Duodenal mucosa (tissue), 2 donors: ENCODE data around the gene CHERP.
"Not testable (repeated sequence)": the region's sequence is repeated elsewhere in the genome, so short reads cannot be mapped to it uniquely, and the experiment has no call there.

ENCODE experiments used
- H3K27ac ChIP-seq: one replicate; pipeline ENCODE4 v1.7.0; 2013; ENCODE audit warnings: low read depth, low read length
- H3K27me3 ChIP-seq, 2 donors: one replicate each; pipeline ENCODE4 v1.7.0; 2013; ENCODE audit warnings: low read length in 2 of 2, control low read depth in 1 of 2; ENCODE audit not compliant: insufficient read depth in 2 of 2, control insufficient read depth in 1 of 2
- H3K36me3 ChIP-seq, 2 donors: one replicate each; pipeline ENCODE4 v1.7.0; 2013; ENCODE audit warnings: low read length in 2 of 2, control low read depth in 1 of 2; ENCODE audit not compliant: insufficient read depth in 2 of 2, control insufficient read depth in 1 of 2
- H3K4me1 ChIP-seq, 2 donors: one replicate each; pipeline ENCODE4 v1.7.0; 2013; ENCODE audit warnings: low read length in 2 of 2, control low read depth in 1 of 2; ENCODE audit not compliant: insufficient read depth in 2 of 2, control insufficient read depth in 1 of 2
- H3K4me3 ChIP-seq, 2 donors: one replicate each; pipeline ENCODE4 v1.7.0; 2013; ENCODE audit warnings: low read length in 2 of 2, low read depth in 1 of 2
- H3K9ac ChIP-seq, 2 donors: one replicate each; pipeline ENCODE4 v1.7.0; 2013; ENCODE audit warnings: low read length in 2 of 2, low read depth in 1 of 2
- H3K9me3 ChIP-seq, 2 donors: one replicate each; pipeline ENCODE4 v1.7.0; 2013; ENCODE audit warnings: low read length in 2 of 2, control low read depth in 1 of 2; ENCODE audit not compliant: control insufficient read depth in 1 of 2

The CHERP gene

GRCh38 chr19:16477311-16477710 lies 64.9 kb downstream of the CHERP start:
- Histone ChIP-seq H3K27ac (no peak overlapping the region), H3K9me3 (peaks cover 0 to 2% of the 10 kb centered on the region in 2 donors), H3K4me1 (peaks cover 0 to under 1% of the 10 kb centered on the region in 2 donors), H3K36me3 (no peaks in the 10 kb centered on the region), H3K9ac (no peak overlapping the region), H3K4me3 (no peak overlapping the region), H3K27me3 (no peaks in the 10 kb centered on the region)

GRCh38 chr19:16476401-16476800 lies 65.8 kb downstream of the CHERP start:
- H3K4me3 ChIP-seq: no peak overlapping the region
- H3K9ac ChIP-seq: no peak overlapping the region
- no peaks in the 10 kb centered on the region for H3K36me3 ChIP-seq
- H3K4me1 ChIP-seq: peaks cover 0 to 3% of the 10 kb centered on the region in 2 donors
- peaks cover 0 to 2% of the 10 kb centered on the region in 2 donors for H3K9me3 ChIP-seq
- no peaks in the 10 kb centered on the region for H3K27me3 ChIP-seq
- no peak overlapping the region for H3K27ac ChIP-seq

GRCh38 chr19:16473875-16474392 lies 68.3 kb downstream of the CHERP start:
- no peak overlapping the region for H3K27ac ChIP-seq

GRCh38 chr19:16472992-16473391 lies 69.2 kb downstream of the CHERP start:
- H3K4me1 ChIP-seq: peaks cover 8 to 22% of the 10 kb centered on the region in 2 donors
- H3K9ac ChIP-seq: no peak overlapping the region
- no peaks in the 10 kb centered on the region for H3K36me3 ChIP-seq
- no peak overlapping the region for H3K27ac ChIP-seq
- H3K9me3 ChIP-seq: peaks cover 0 to 2% of the 10 kb centered on the region in 2 donors
- no peak overlapping the region for H3K4me3 ChIP-seq
- no peaks in the 10 kb centered on the region for H3K27me3 ChIP-seq

More at GRCh38 chr19:16473875-16474392, 68.3 kb downstream of the CHERP start:
- no peaks in the 10 kb centered on the region for H3K27me3 ChIP-seq
- peaks cover 8 to 22% of the 10 kb centered on the region in 2 donors for H3K4me1 ChIP-seq
- peaks cover 0 to 2% of the 10 kb centered on the region in 2 donors for H3K9me3 ChIP-seq
- no peak overlapping the region for H3K4me3 ChIP-seq
- H3K9ac ChIP-seq: no peak overlapping the region
- H3K36me3 ChIP-seq: no peaks in the 10 kb centered on the region

- peaks cover 8 to 22% of the 10 kb centered on the region in 2 donors for H3K4me1 ChIP-seq
- H3K9me3 ChIP-seq, H3K27ac ChIP-seq, H3K36me3 ChIP-seq, H3K27me3 ChIP-seq: not testable (repeated sequence)
- peak overlapping the region; percentile 73 to 90 for H3K9ac ChIP-seq
- H3K4me3 ChIP-seq: peak overlapping the region; percentile 83 to 93
Observed at GRCh38 chr19:16472559-16472899, 69.7 kb downstream of the CHERP start.

GRCh38 chr19:16470911-16471811 lies 71.1 kb downstream of the CHERP start:
- peak overlapping the region; percentile 90 to 95 for H3K4me3 ChIP-seq
- no peaks in the 10 kb centered on the region for H3K27me3 ChIP-seq
- H3K27ac ChIP-seq: no peak overlapping the region

GRCh38 chr19:16470541-16470910 lies 71.7 kb downstream of the CHERP start:
- Histone ChIP-seq H3K4me1 (peaks cover 8 to 22% of the 10 kb centered on the region in 2 donors), H3K27ac (no peak overlapping the region), H3K9ac (peak overlapping the region in 1 of 2 donors; percentile 70), H3K4me3 (peak overlapping the region; percentile 90 to 95), H3K36me3 (no peaks in the 10 kb centered on the region), H3K9me3 (peaks cover 0 to 2% of the 10 kb centered on the region in 2 donors), H3K27me3 (no peaks in the 10 kb centered on the region)

More at GRCh38 chr19:16470911-16471811, 71.1 kb downstream of the CHERP start:
- Histone ChIP-seq H3K4me1 (peaks cover 8 to 22% of the 10 kb centered on the region in 2 donors), H3K9ac (peak overlapping the region; percentile 70 to 76), H3K9me3 (peaks cover 0 to 2% of the 10 kb centered on the region in 2 donors), H3K36me3 (no peaks in the 10 kb centered on the region)
